Colonic mucosa (tissue), 4 donors: ENCODE results near the gene GPR4. TPM values are rescaled to one million over a fixed set of nuclear protein-coding genes. Genes with fewer than 3 reads are reported as not detected.
"Not testable (repeated sequence)": the region's sequence is repeated elsewhere in the genome, so short reads cannot be mapped to it uniquely, and the experiment has no call there.

Source experiments
- DNase-seq: peaks from one replicate; pipeline ENCODE4 v3.0.0-alpha.2; 2020
- H3K27ac ChIP-seq: fragments of 200-600 bp; one replicate; pipeline ENCODE4 v1.8.0; 2021
- H3K27me3 ChIP-seq: fragments of 200-600 bp; one replicate; pipeline ENCODE4 v1.8.0; 2021
- H3K36me3 ChIP-seq: fragments of 200-600 bp; one replicate; pipeline ENCODE4 v1.8.0; 2021
- H3K4me1 ChIP-seq: fragments of 200-600 bp; one replicate; pipeline ENCODE4 v1.8.0; 2021; ENCODE audit warnings: mild to moderate bottlenecking
- H3K4me3 ChIP-seq: fragments of 200-600 bp; one replicate; pipeline ENCODE4 v1.8.0; 2021
- H3K9ac ChIP-seq, 2 donors: one replicate each; pipeline ENCODE4 v1.7.0; 2013; ENCODE audit warnings: control low read depth in 2 of 2, low read depth in 2 of 2, low read length in 2 of 2
- H3K9me3 ChIP-seq: fragments of 200-600 bp; one replicate; pipeline ENCODE4 v1.8.0; 2021
- intact Hi-C: fragments of 100-400 bp; cut with DNase I; formaldehyde crosslinking; loops from one replicate; pipeline ENCODE4 v1.14.1; 2022
- total RNA-seq, 2 donors: library from RNA; stranded (reverse); fragmentation: NEBNext Ultra II Directional in 1 of 2; extraction: Animal tissue kit (Norgen Biotek cat#: 25700) in 1 of 2; gene quantifications; one replicate each; pipeline ENCODE4 v1.2.1, GENCODE V29; 2021
- TF ChIP-seq, protein P1 (sequence below): fragments of 200-600 bp; IDR thresholded peaks from one replicate; pipeline ENCODE4 v1.8.0; 2022; ENCODE audit warnings: antibody characterized with exemption, mild to moderate bottlenecking
- donor health status: healthy.
- donor health status: DM: no; HTN: no; CAD: no.
- donor health status: DM: no; HTN: no; CAD: no.

The GPR4 gene
- total RNA-seq, 2 donors from 2014 or later, result 0.52 to 2.0 TPM

- H3K4me1 ChIP-seq, result no peaks in the 10 kb centered on the region
- no peak overlapping the region for H3K4me3 ChIP-seq
- H3K27ac ChIP-seq, result no peak overlapping the region
- no peak overlapping the region for H3K9ac ChIP-seq
- TF ChIP-seq, protein P1, sequence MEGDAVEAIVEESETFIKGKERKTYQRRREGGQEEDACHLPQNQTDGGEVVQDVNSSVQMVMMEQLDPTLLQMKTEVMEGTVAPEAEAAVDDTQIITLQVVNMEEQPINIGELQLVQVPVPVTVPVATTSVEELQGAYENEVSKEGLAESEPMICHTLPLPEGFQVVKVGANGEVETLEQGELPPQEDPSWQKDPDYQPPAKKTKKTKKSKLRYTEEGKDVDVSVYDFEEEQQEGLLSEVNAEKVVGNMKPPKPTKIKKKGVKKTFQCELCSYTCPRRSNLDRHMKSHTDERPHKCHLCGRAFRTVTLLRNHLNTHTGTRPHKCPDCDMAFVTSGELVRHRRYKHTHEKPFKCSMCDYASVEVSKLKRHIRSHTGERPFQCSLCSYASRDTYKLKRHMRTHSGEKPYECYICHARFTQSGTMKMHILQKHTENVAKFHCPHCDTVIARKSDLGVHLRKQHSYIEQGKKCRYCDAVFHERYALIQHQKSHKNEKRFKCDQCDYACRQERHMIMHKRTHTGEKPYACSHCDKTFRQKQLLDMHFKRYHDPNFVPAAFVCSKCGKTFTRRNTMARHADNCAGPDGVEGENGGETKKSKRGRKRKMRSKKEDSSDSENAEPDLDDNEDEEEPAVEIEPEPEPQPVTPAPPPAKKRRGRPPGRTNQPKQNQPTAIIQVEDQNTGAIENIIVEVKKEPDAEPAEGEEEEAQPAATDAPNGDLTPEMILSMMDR, result no peak
- no peaks in the 10 kb centered on the region for H3K9me3 ChIP-seq
- no peaks in the 10 kb centered on the region for H3K36me3 ChIP-seq
- DNase-seq, result no peak
- intact Hi-C loops, result no loop called here
- no peaks in the 10 kb centered on the region for H3K27me3 ChIP-seq
These were observed 28.5 kb upstream of the GPR4 start for GRCh38 chr19:45630463-45630862.

- intact Hi-C loops, result no loop called here
- TF ChIP-seq, protein P1, result no peak
- H3K4me1 ChIP-seq, result no peaks in the 10 kb centered on the region
- no peaks in the 10 kb centered on the region for H3K27me3 ChIP-seq
- H3K4me3 ChIP-seq, result no peak overlapping the region
- no peak overlapping the region for H3K27ac ChIP-seq
- no peaks in the 10 kb centered on the region for H3K9me3 ChIP-seq
- no peak overlapping the region for H3K9ac ChIP-seq
- no peaks in the 10 kb centered on the region for H3K36me3 ChIP-seq
- no peak for DNase-seq
These were observed 27.7 kb upstream of the GPR4 start for GRCh38 chr19:45629704-45630103.

DNA sequence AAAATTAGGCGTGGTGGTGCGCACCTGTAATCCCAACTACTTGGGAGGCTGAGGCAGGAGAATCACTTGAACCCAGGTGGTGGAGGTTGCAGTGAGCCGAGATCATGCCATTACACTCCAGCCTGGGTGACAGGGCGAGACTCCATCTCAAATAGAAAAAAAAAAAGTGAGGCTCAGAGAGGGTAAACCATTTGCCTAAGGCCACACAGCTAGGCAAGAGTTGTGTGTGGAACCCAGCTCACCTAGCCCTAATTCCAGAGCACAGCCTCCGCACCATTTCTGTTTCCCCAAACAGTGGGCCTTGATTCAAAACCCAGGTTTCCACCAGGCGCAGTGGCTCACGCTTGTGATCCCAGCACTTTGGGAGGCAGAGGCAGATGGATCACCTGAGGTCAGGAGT, 26.2 kb upstream of the GPR4 start:
- DNase-seq, H3K27me3 ChIP-seq, intact Hi-C loops, H3K27ac ChIP-seq, H3K4me1 ChIP-seq, H3K36me3 ChIP-seq, H3K4me3 ChIP-seq, H3K9me3 ChIP-seq, H3K9ac ChIP-seq: not testable (repeated sequence)

GRCh38 chr19:45623984-45624383, 22.0 kb upstream of the GPR4 start:
- intact Hi-C loops, result no loop called here
- no peaks in the 10 kb centered on the region for H3K27me3 ChIP-seq
- no peak overlapping the region for H3K4me3 ChIP-seq
- H3K4me1 ChIP-seq, result no peaks in the 10 kb centered on the region
- H3K9ac ChIP-seq, result no peak overlapping the region
- H3K36me3 ChIP-seq, result peaks cover 9% of the 10 kb centered on the region
- H3K9me3 ChIP-seq, result no peaks in the 10 kb centered on the region
- TF ChIP-seq, protein P1, result no peak
- DNase-seq, result no peak
- no peak overlapping the region for H3K27ac ChIP-seq

- H3K4me3 ChIP-seq, result no peak overlapping the region
- DNase-seq, result no peak
- H3K9me3 ChIP-seq, result no peaks in the 10 kb centered on the region
- no peaks in the 10 kb centered on the region for H3K27me3 ChIP-seq
- TF ChIP-seq, protein P1, result no peak
- no peak overlapping the region for H3K9ac ChIP-seq
- intact Hi-C loops, result no loop called here
- H3K4me1 ChIP-seq, result no peaks in the 10 kb centered on the region
- H3K36me3 ChIP-seq, result peaks cover 11% of the 10 kb centered on the region
- H3K27ac ChIP-seq, result no peak overlapping the region
These were observed 20.0 kb upstream of the GPR4 start for GRCh38 chr19:45621976-45622503.

GRCh38 chr19:45621389-45621788, 19.4 kb upstream of the GPR4 start:
- H3K4me1 ChIP-seq, result no peaks in the 10 kb centered on the region
- H3K4me3 ChIP-seq, result no peak overlapping the region
- TF ChIP-seq, protein P1, result no peak
- H3K9ac ChIP-seq, result no peak overlapping the region
- intact Hi-C loops, result no loop called here
- DNase-seq, result no peak
- H3K27ac ChIP-seq, result no peak overlapping the region
- no peaks in the 10 kb centered on the region for H3K27me3 ChIP-seq
- peaks cover 11% of the 10 kb centered on the region for H3K36me3 ChIP-seq
- H3K9me3 ChIP-seq, result no peaks in the 10 kb centered on the region
